NCI-H187 treated with DMSO at 0.1 percent for 48 hours (cell line): Measurements from ENCODE around the gene ASRGL1.

Source experiments
- DNase-seq: peaks from one replicate; lab custom pipeline; 2025; lab: John Stamatoyannopoulos, UW

Gene ASRGL1

GRCh38 chr11:62416596-62416995 is 79.3 kb downstream of the ASRGL1 start:
- no peak for DNase-seq

DNA sequence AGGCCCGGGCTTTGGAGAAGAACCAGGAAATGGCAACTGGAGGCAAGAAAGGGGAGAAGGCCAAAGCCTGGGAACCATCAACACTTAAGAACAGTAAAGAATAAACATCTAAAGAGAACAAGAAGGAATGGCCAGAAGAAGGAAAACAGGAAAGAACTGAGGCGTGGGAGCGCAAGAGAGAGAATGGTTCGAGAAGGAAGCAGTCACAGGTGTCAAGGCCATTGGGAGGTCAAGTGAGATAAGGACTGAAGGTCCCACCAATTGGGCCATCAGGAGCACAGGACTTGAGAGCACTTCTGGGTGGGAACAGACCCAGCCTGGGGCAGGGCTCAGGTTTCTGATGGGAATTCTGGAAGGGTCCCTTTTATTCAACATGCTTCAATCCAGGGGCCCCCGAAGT is 80.9 kb downstream of the ASRGL1 start:
- no peak for DNase-seq

GRCh38 chr11:62418733-62419132 is 81.5 kb downstream of the ASRGL1 start, which contains the start of gene SCGB1A1:
Gene SCGB1A1 (plus strand): TSS chr11:62419033. CDS start chr11:62419096, 63 bp downstream.
- no peak for DNase-seq

DNA sequence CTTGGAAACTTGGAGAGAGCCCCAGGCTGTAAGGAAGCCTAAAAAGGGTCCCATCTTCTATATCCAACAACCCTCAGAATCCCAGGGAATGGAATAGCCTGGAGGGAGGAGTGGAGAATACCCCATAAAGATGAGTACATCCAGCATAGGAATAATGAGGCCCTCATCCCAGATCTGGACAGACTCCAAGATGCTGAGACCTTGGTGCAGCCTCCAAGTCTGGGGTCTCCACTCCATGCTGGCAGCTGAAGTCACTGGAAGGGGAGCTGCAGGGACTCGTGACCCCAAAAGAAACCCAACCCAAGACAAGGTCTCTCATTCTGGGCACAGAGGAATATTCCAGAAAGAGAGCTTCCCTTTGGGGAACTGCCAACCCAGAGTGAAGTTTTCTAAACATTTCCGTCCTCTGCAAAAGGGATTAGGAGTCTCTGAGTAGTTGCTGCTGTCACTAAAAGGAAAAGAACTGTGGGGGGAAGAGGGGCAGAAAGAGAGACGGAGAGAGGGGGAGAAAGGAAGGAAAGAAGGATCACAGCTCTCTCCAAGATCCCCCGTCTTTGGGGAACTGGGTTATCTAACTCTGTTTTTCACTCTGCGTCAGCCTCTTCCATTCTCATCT is 82.2 kb downstream of the ASRGL1 start:
- DNase-seq = no peak

DNA sequence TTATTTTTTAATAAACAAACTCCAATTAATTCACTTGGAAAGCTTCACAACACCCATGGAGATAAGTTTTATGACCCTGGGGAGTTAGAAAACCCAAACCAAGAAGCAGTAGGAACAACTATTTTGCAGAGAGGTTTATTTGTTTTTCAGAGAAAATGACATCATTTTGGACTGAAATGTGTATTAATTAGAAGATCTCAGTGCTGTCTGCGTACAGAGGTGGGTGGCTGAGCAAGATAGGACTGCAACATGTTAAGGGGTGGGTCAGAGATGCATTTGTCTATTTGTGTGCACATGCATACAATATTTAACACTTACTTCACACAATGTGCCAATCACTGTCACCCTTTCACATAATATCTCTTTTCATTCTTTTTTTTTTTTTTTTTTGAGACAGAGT is 82.7 kb downstream of the ASRGL1 start:
- no peak for DNase-seq

GRCh38 chr11:62420882-62421281 is 83.6 kb downstream of the ASRGL1 start:
- DNase-seq = no peak

GRCh38 chr11:62421996-62422395 is 84.7 kb downstream of the ASRGL1 start:
- no peak for DNase-seq

DNA sequence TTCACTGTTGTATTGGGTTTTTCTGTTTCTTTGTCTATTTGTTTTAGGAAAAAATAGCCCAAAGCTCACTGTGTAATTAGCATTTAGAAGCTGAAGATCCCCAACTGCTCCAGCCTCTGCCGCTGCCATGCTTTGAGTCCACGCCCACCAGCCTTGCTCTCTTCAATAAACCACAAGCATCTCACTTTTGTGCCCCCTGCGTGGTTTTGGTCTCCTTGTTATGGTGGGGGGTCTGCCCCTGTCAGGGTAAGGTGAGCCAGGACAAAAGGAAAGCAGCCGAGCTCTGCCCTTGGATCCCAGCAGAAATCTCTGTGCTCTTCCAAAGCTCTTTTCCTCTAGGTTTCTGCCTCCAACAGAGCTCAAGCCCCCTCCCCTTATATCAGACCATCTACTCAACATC is 85.8 kb downstream of the ASRGL1 start:
- DNase-seq = no peak

DNA sequence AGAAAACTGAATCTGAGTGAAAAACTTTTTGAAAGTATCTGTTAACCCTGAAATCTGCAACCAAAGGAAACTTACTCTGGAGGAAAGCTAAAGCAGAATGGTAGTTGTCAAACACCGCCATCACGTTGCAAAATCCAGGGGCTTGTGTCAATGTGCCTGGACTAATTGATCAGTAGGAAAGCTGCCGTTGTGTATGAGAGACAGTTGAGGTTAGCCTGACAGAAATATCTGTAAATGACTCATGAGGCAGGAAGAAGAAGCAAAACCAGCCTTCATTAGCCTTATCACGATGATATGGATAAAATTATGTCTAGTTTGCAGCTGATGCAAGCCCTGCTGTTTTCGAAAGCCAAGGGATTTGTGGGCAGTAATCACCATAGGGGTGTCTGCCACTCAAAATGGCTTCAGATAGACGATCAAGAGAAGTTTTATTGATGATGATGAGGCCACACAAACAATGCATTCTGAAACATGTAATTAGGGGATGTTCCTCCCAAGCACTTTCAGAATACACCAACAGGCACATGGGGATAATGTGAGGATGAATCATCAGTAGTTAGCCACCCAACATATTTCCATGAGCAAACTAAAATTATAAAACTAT is 90.5 kb downstream of the ASRGL1 start:
- DNase-seq = no peak

GRCh38 chr11:62428871-62429560 is 91.8 kb downstream of the ASRGL1 start:
- DNase-seq = no peak

DNA sequence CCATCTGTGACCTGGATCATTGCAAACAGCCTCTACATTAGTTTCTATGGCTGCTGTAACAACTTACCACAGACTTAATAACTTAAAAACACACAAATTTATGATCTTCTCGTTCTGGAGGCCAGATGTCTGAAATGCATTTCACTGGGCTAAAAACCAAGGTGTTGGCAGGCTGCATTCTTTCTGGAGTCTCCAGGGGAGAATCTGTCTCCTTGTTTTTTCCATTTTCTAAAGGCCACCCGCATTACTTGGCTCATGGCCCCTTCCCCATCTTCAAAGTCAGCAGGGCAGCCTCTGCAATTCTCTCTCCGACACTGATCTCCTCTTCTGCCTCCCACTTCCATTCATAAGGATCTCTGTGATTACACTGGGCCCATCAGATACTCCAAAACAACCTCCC is 93.2 kb downstream of the ASRGL1 start:
- DNase-seq = no peak

GRCh38 chr11:62431171-62431901 is 94.1 kb downstream of the ASRGL1 start:
- DNase-seq = no peak

DNA sequence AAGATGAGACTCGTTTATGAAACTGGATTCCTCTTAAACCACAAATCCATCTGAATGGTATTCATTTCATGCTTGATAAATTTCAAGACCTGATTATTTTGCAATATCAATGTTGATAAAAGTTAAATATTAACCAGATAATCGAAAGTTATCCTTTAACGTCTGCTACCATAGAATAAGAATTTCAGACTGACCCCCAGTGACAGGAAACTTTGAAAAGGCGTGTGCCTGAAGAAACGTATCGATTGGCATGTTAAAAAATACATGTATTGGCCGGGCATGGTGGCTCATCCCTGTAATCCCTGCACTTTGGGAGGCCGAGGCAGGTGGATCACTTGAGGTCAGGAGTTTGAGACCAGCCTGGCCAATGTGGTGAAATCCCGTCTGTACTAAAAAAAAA is 95.4 kb downstream of the ASRGL1 start:
- no peak for DNase-seq

GRCh38 chr11:62433141-62433903 is 96.1 kb downstream of the ASRGL1 start:
- DNase-seq = no peak

DNA sequence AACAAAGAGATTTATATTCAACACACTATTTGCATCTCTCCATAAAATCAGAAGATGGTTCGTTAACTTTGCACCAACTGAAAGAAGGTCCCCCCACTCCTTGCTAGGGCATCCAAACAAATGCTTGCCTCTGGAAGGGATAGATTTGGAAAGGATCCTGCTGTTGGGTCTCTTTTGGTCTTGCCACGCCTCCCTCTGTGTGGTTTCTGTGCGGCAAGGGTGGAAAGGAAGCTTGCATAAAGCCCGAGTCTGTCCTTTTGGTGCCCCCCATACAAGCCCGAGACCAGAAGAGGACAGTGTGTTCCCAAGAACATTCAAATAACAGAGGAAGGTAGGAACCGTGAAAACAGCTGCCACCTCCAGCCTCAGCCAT is 96.6 kb downstream of the ASRGL1 start:
- DNase-seq = no peak

DNA sequence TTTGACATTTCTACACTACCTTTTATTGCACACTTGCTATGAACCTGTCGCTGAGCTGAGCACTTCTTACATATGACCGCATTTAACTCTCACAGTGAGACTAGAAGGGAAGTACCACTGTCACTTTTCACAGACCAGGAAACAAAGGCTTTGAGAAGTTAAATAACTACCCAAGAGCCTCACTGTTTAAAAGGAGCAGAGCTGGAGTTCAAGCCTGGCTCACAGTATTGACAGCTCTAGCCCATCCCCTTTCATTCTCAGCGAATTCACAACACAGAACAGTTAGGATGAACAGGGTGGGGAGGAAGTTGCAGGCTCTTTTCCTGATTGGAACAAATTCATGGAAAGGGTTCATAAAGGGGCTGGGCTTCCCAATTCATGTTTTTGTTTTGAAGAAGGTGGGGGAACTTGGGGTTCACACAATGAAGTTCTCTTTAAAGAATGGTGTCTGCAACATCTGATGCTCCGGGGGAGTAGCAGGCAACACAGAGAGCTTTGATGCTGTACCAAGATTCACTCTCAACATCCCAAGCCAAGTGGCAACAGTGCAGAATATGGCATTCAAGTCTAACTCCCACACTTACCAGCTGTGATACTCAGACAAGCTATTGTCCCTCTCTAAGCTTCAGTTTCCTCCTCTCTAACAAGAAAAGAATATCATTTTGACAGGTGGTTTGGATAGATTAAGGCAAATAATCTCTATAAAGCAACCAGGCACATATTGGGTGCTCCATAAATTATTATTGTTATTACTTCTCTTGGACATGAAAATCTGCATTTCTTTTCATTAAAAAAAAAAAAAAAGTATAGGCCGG is 98.8 kb downstream of the ASRGL1 start:
- DNase-seq = no peak

DNA sequence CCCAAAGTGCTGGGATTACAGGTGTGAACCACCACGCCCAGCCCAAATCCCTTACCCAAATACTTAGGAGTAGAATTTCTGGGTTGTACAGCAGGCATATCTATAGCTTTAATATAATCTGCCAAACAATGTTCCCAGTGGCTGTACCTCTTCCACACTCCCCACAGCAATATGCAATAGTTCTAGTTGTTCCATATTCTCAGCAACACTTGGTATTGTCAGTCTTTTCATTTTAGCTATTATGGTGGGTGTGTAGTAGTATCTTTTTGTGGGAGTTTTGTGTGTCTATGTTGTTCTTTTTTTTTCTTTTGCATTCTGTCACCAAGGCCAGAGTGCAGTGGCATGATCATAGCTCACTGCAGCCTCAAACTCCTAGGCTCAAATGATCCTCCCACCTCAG is 100.4 kb downstream of the ASRGL1 start:
- DNase-seq = no peak

- DNase-seq = no peak
Observed at GRCh38 chr11:62438641-62439040, 101.4 kb downstream of the ASRGL1 start.

GRCh38 chr11:62439785-62440602 is 102.7 kb downstream of the ASRGL1 start:
- DNase-seq = no peak
